ENCODE data around the gene BDKRB2.

GRCh38 chr14:96260341-96260821 lies 55.7 kb downstream of the BDKRB2 start:
- no peak for TF ChIP-seq CTCF (conservative IDR thresholded peaks at IDR 0.05)
- TF ChIP-seq ZFX (IDR thresholded peaks at IDR 0.05), result no peak

Data from C4-2B (cell line).